Measurements from ENCODE around the gene NCBP2L. TPM values are rescaled to one million over a fixed set of nuclear protein-coding genes. Genes with fewer than 3 reads are reported as not detected.

Gene NCBP2L
- total and polyA plus RNA-seq, 2 of the 8 experiments (the other 6 are each of a cell fraction or from before 2014, with no cell fraction given): not detected

DNA sequence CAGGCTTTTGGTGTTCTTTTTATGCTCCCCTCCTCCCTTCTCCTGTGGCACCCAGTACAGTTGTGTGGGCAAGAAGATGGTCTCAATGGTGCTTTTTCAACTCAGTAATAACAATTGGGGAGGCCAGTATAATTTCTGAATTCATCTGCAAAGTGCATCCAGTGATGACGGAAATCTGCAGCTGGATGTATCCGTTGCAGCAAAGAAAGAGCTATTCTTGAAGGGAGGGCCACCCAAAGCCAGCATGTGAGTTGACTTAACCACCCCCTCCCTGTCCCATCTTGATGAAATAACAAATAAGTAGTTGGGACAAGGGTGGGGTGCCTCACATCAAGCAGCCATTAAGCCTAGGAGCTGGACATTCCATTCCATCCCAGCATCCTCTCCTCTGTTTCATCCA is 32.7 kb upstream of the NCBP2L start:
- H2BK120ac ChIP-seq (replicated peaks; ENCODE audit: low read depth, low read length): no peak overlapping the region
- H3K4me1 ChIP-seq (replicated peaks in 1 of 4; ENCODE audit: control insufficient read depth in 3 of 4, insufficient read depth in 4 of 4, low read length in 3 of 4): peaks cover 2 to 11% (median 6%) of the 10 kb centered on the region in 4 experiments; a peak in 5 of 7 replicates
- no peaks in the 10 kb centered on the region for H3K79me2 ChIP-seq (ENCODE audit: control insufficient read depth in 1 of 2, insufficient read depth in 2 of 2, low read length in 2 of 2)
- no peak overlapping the region for H3K9ac ChIP-seq (replicated peaks in 1 of 4; ENCODE audit: extremely low read depth in 1 of 4, low read depth in 3 of 4, low read length in 3 of 4)
- H3K23me2 ChIP-seq (ENCODE audit: low read depth, low read length): no peaks in the 10 kb centered on the region; the same call in 1 of the 2 replicates
- no peak overlapping the region for H3K4ac ChIP-seq (replicated peaks; ENCODE audit: insufficient read length, low read depth, low read length)
- no peak overlapping the region for H4K5ac ChIP-seq (ENCODE audit: insufficient read length, low read depth, low read length)
- 67% methylated on average over 2 of the region's 2 CpGs; no CpG with 5 or more reads in 1 of the 2 experiments for WGBS, 2 experiments (ENCODE audit: extremely low coverage in 1 of 2, insufficient coverage in 1 of 2, insufficient read length in 1 of 2, insufficient replicate concordance in 2 of 2, low coverage in 1 of 2, low lambda C conversion rate in 2 of 2, missing lambda C conversion rate in 1 of 2)
- H3K18ac ChIP-seq (ENCODE audit: extremely low read depth, low read length): no peak overlapping the region
- CTCF ChIA-PET (ENCODE audit: partially characterized antibody): interaction anchor here (1.0 to 2.5 kb wide), 5 partner anchors 7 to 72 kb away, joined by 3 to 10 read pairs (median 4); no protein-coding TSS in a partner anchor
- POLR2A ChIA-PET (ENCODE audit: partially characterized antibody): interaction anchor here (1.2 to 1.3 kb wide), 2 partner anchors 13 to 34 kb away, joined by 3 to 4 read pairs; no protein-coding TSS in a partner anchor
- TF ChIP-seq CREB1 (IDR thresholded peaks at IDR 0.05): no peak
- H3K36me3 ChIP-seq (ENCODE audit: control insufficient read depth in 2 of 4, insufficient read depth in 4 of 4, low read length in 3 of 4): no peaks in the 10 kb centered on the region
- H2BK15ac ChIP-seq (ENCODE audit: low read length): no peak overlapping the region
- no peak overlapping the region for H4K8ac ChIP-seq (ENCODE audit: extremely low read depth, insufficient read depth, low read length)
- no peak overlapping the region for H3K14ac ChIP-seq (ENCODE audit: insufficient read length)
- H3K27ac ChIP-seq (ENCODE audit: low read depth, low read length): no peak overlapping the region
- DNase-seq (ENCODE audit: low read depth in 1 of 2, low spot score in 2 of 2) (no peak), FAIRE-seq (no peak)
- H3K27me3 ChIP-seq (replicated peaks in 1 of 4; ENCODE audit: control insufficient read depth in 3 of 4, extremely low read depth in 1 of 4, insufficient read depth in 3 of 4, low read length in 3 of 4): peaks cover 0 to 1% (median 0%) of the 10 kb centered on the region in 4 experiments; a peak in 2 of 7 replicates
- H2BK12ac ChIP-seq (ENCODE audit: low read depth, low read length): no peak overlapping the region
- H3K4me2 ChIP-seq (ENCODE audit: insufficient read depth in 1 of 2, low read depth in 2 of 2, low read length in 2 of 2): no peak overlapping the region
- H3K79me1 ChIP-seq (ENCODE audit: low read depth, low read length): no peaks in the 10 kb centered on the region
- no peak overlapping the region for H3K56ac ChIP-seq (replicated peaks; ENCODE audit: insufficient read length, low read depth, low read length)
- no peak overlapping the region for H3K4me3 ChIP-seq (ENCODE audit: extremely low read depth in 1 of 4, insufficient read depth in 2 of 4, low read depth in 3 of 4, low read length in 4 of 4)
- H4K20me1 ChIP-seq (replicated peaks in 1 of 2; ENCODE audit: control insufficient read depth in 1 of 2, insufficient read depth in 2 of 2, low read length in 2 of 2): no peaks in the 10 kb centered on the region
- no peak overlapping the region for H2AK5ac ChIP-seq (ENCODE audit: low read depth, low read length)
- H2BK20ac ChIP-seq (ENCODE audit: low read length): no peak overlapping the region
- H2BK5ac ChIP-seq (ENCODE audit: low read depth, low read length): no peak overlapping the region
- H3K23ac ChIP-seq (ENCODE audit: insufficient read length): no peak overlapping the region
- no peaks in the 10 kb centered on the region for H3K9me3 ChIP-seq (ENCODE audit: insufficient read depth in 2 of 2, low read depth in 1 of 2, low read length in 1 of 2)
- no peak overlapping the region for H2AFZ ChIP-seq (ENCODE audit: low read length)
- no peak overlapping the region for H4K91ac ChIP-seq (replicated peaks; ENCODE audit: insufficient read length, low read length)
